WERI-Rb-1 (cell line): ENCODE measurements around the gene RND2.

Experiments used
- DNase-seq: peaks from one replicate; pipeline ENCODE4 v3.0.0-alpha.2; 2020
- H3K27ac ChIP-seq: fragments of 250-450 bp; sonication (Bioruptor Pico); 2 replicates; pipeline ENCODE4 v1.5.1; 2020; ENCODE audit warnings: mild to moderate bottlenecking, moderate library complexity
- H3K27me3 ChIP-seq: fragments of 250-450 bp; sonication (Bioruptor Pico); 2 replicates; pipeline ENCODE4 v1.5.1; 2021; ENCODE audit warnings: mild to moderate bottlenecking, low read depth, moderate library complexity; ENCODE audit not compliant: insufficient read depth, severe bottlenecking
- H3K36me3 ChIP-seq: fragments of 250-450 bp; sonication (Bioruptor Pico); 2 replicates; pipeline ENCODE4 v1.5.1; 2020; ENCODE audit warnings: mild to moderate bottlenecking, moderate library complexity
- H3K4me3 ChIP-seq: 2 replicates; pipeline ENCODE4 v1.5.1; 2011; ENCODE audit warnings: low read depth, mild to moderate bottlenecking, control low read depth, low read length
- H3K9me3 ChIP-seq: fragments of 250-450 bp; sonication (Bioruptor Pico); 2 replicates; pipeline ENCODE4 v1.5.1; 2021; ENCODE audit warnings: mild to moderate bottlenecking, moderate library complexity; ENCODE audit not compliant: severe bottlenecking
- TF ChIP-seq, protein P1 (sequence below): IDR thresholded peaks from 2 replicates; pipeline ENCODE4 v1.5.1; 2011; ENCODE audit warnings: low read depth, mild to moderate bottlenecking, control low read depth, inconsistent platforms, low read length

The RND2 gene

DNA sequence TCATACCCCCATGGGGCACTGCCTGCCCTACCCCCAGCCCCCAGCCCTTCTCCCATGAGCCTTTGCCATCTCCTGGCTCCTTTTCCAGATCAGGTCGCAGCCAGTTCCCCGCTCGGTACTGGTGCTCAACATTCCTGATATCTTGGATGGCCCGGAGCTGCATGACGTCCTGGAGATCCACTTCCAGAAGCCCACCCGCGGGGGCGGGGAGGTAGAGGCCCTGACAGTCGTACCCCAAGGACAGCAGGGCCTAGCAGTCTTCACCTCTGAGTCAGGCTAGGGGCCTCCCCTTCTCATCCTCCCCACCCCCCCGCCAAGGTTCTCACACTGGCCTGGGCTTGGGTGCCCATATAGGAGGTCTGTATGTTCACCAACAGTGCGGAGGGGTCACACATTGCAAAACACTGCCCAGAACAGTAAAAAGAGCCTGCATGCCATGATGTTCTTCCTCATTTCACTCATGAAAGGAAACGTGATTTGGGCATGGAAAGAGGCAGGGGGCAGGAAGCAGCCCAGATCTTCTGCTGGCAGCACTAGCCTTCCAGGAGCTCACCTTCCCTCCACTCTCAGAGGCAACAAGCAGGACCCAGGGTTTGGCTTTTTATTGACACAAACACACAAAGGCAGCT is 10.9 kb upstream of the RND2 start:
- TF ChIP-seq, protein P1, sequence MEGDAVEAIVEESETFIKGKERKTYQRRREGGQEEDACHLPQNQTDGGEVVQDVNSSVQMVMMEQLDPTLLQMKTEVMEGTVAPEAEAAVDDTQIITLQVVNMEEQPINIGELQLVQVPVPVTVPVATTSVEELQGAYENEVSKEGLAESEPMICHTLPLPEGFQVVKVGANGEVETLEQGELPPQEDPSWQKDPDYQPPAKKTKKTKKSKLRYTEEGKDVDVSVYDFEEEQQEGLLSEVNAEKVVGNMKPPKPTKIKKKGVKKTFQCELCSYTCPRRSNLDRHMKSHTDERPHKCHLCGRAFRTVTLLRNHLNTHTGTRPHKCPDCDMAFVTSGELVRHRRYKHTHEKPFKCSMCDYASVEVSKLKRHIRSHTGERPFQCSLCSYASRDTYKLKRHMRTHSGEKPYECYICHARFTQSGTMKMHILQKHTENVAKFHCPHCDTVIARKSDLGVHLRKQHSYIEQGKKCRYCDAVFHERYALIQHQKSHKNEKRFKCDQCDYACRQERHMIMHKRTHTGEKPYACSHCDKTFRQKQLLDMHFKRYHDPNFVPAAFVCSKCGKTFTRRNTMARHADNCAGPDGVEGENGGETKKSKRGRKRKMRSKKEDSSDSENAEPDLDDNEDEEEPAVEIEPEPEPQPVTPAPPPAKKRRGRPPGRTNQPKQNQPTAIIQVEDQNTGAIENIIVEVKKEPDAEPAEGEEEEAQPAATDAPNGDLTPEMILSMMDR: no peak
- DNase-seq: no peak
- Histone ChIP-seq H3K27me3 (no peaks in the 10 kb centered on the region), H3K4me3 (no peak overlapping the region), H3K27ac (no peak overlapping the region), H3K9me3 (no peaks in the 10 kb centered on the region), H3K36me3 (peaks cover 41% of the 10 kb centered on the region)

DNA sequence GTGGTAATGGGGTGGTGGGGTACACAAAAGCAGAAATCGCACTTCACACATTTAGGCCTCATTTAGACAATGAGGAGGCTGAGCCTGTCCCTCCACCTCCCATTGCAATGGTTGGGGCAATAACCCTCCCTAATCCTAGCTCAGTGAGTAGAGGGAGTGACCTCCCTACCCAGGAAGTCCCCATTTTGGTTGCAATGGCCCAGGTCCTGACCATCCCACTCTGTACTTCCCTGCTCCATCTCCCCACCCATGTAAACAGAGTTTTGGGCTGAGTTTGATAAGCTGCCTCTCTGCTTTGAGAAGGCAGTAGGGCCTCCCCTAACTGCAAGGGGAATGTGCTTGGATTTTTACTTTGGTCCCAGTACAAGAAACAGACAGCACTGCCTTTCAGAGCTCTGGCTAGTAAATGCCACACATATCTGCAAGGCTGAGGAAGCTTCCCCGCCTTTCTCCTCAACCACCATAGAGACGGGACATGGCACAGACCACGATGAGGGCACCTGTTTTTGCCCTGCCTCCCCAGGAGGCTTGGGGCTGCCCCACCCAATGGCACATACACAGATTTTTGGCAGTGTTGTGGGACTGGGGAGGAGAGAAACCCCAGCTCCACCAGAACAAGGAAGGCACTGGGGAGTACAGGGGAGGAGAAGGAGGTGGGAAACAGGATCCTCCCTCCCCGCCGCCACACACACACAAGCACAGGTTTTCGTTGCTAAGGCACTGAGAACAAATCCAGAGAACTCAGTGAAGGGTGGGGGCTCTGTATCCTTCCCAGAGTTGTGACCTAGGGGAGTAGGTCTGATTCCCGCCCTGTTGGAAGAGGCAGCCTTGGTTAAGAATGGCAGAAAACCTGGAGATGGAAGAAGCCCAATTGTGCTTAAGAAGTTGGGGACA is 10.1 kb upstream of the RND2 start:
- DNase-seq: no peak
- no peak overlapping the region for H3K4me3 ChIP-seq
- no peak overlapping the region for H3K27ac ChIP-seq
- H3K9me3 ChIP-seq: no peaks in the 10 kb centered on the region
- H3K27me3 ChIP-seq: no peaks in the 10 kb centered on the region
- TF ChIP-seq, protein P1: no peak
- peaks cover 41% of the 10 kb centered on the region for H3K36me3 ChIP-seq

DNA sequence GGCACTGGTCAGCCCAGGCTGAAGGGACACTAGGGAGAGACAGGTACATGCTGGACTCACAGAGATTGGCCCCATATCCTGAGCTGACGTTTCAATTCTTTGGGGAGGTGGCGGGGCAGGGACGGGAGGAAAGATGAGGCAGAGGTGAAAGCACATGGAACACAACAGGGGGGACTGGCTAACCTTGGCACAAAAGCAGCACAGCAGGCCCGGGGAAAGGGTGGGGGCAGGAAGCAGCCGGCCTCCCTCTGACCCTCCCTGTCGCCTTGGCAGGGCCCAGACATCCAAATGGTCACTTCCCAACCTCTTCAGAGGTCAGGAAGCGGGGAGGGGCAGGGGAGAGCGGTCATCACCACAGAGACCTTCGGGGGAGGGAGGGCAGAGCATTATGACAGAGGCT is 9.5 kb upstream of the RND2 start:
- Histone ChIP-seq H3K27me3 (no peaks in the 10 kb centered on the region), H3K9me3 (no peaks in the 10 kb centered on the region), H3K36me3 (peaks cover 41% of the 10 kb centered on the region), H3K4me3 (no peak overlapping the region), H3K27ac (no peak overlapping the region; the same call in 1 of the 2 replicates)
- TF ChIP-seq, protein P1: no peak
- DNase-seq: no peak

DNA sequence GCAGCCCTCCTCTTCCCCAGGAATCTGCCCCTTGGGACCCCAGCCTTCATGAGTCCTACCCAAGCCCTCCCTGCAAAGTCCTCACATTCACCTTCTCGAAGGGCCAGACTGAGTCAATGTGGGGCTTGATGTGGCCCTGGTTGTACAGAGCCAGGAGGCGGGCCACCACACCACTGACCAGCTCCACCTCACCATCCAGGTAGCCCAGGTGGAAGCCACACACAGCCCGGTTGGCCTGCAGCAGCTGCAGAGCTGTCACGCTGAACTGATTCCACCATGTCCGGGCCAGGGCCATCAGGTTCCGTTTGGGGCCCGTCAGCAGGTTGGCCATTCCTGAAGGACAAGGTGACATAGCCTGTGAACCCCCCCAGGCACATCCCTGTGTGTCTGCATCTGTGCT is 8.8 kb upstream of the RND2 start:
- H3K4me3 ChIP-seq: no peak overlapping the region
- peaks cover 41% of the 10 kb centered on the region for H3K36me3 ChIP-seq
- no peak for DNase-seq
- H3K9me3 ChIP-seq: no peaks in the 10 kb centered on the region
- no peaks in the 10 kb centered on the region for H3K27me3 ChIP-seq
- no peak overlapping the region; the same call in 1 of the 2 replicates for H3K27ac ChIP-seq
- TF ChIP-seq, protein P1: no peak

DNA sequence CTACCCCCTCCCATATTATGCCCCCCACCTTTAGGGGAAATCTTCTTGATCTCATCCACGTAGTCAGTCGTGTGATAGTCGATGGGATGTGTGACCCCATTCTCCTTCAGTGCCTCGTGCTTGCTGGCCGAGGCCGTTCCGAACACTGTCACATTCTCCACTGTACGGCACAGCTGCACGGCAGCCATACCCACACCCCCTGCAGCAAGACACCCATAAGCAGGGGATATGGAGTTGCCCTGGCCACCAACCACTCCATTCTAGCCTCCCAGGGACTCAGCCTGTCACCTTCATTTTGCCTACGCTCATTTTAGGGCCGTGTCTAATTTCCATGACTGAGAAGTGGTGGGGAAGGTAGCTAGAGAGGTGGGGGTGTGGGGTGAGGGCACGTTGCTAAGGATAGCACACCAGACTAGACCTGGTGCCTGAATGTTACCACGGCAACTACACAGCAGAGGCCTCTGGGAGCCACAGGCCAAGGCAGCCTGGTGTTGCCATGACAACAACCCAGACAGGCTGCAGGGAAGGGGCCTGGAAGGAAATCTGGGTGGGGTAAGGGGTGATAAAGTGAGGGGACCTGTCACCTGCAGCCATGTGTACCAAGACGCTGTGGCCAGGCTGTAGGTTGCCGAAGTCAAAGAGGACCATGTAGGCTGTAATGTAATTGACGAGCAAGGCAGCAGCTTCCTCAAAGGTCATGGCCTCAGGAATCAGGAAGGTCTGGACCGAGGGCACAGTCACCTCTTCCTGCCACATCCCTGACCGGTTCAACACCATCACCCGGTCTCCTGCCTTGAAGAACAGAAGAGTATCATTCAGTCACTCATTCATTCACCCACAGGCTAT is 6.8 kb upstream of the RND2 start:
- Histone ChIP-seq H3K4me3 (no peak overlapping the region), H3K27me3 (no peaks in the 10 kb centered on the region), H3K9me3 (no peaks in the 10 kb centered on the region), H3K27ac (no peak overlapping the region), H3K36me3 (peaks cover 41% of the 10 kb centered on the region)
- DNase-seq: no peak
- TF ChIP-seq, protein P1: no peak
